IPS DF 4.7 (cell line): Measurements from ENCODE around the gene MED4.
A peak's percentile ranks its signal among the peaks of the same experiment; 100 is the strongest.

Experiments used
- DNase-seq: peaks from one replicate; pipeline ENCODE4 v3.0.0-alpha.2; 2013; ENCODE audit warnings: low spot score; ENCODE audit errors: extremely low read depth

Gene MED4

DNA sequence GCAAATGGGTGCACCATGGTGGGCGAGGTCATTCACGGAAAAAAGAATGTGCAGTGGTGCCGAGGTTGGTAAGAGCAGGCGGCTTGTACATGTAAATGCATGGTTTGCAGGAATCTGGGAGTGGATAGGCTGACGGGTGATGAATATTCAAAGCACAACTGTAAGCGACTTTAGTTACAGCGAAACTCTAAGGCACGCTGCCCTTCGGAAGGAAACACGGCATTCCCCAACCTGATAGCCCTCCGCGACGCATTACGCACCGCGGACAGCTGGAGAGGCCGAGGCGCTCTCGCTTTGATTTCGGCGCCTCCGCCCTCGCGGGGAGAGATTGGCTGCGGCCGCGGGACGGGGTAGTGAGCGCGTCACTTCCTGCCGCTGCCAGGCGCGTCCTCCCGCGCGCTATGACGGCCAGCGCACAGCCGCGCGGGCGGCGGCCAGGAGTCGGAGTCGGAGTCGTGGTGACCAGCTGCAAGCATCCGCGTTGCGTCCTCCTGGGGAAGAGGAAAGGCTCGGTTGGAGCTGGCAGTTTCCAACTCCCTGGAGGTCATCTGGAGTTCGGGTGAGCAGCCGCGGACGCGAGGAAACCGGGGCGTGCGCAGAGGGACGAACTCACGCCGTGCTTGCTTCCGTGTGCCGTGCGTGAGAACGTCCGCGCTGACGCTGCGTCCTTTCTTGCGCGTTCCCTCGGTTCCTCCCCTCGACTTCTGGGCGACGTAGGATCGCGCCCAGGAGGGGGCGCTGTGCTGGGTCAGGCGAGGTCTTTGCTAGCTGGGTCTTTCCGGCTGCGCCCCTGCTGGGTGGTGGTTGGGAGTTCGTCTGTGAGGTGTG lies 57.3 kb downstream of the MED4 start, which contains the start of gene NUDT15:
NUDT15 (plus strand) TSS at position 381 of the 828 bp plus-strand sequence; CDS start at position 402, 21 bp downstream.
- DNase-seq, result peak; percentile 92

GRCh38 chr13:48029859-48030258 lies 65.0 kb downstream of the MED4 start:
- no peak for DNase-seq

GRCh38 chr13:48028066-48028465 lies 66.8 kb downstream of the MED4 start:
- no peak for DNase-seq
